SK-N-SH (cell line): ENCODE results near the gene TSC2. TPM values are rescaled to one million over a fixed set of nuclear protein-coding genes. Genes with fewer than 3 reads are reported as not detected.
"Not testable (repeated sequence)": the region's sequence is repeated elsewhere in the genome, so short reads cannot be mapped to it uniquely, and the experiment has no call there.

Source experiments
- CTCF ChIA-PET: fragments of 300-600, 350-600 bp; formaldehyde crosslinking; extraction: SDS; loops from one replicate; lab custom pipeline; 2021; lab: Yijun Ruan, JAX
- POLR2A ChIA-PET: fragments of 350-600 bp; sonication (Branson Sonifier 250); formaldehyde crosslinking; extraction: SDS; loops from one replicate; lab custom pipeline; 2020; ENCODE audit warnings: antibody characterized with exemption, inconsistent platforms; lab: Yijun Ruan, JAX
- DNase-seq: peaks from one replicate; pipeline ENCODE4 v3.0.0; 2012
- H2AFZ ChIP-seq: fragments of 200-600 bp; sonication (generic); 2 replicates; pipeline ENCODE4 v1.8.1; 2016; ENCODE audit warnings: antibody characterized with exemption, mild to moderate bottlenecking, low read depth
- H3F3A ChIP-seq: fragments of 200-600 bp; sonication (generic); replicated peaks from 2 replicates; pipeline ENCODE3; 2016; ENCODE audit warnings: antibody characterized with exemption, mild to moderate bottlenecking; ENCODE audit not compliant: insufficient read depth
- H3K27ac ChIP-seq, 2 experiments: fragments of 200-500 bp in 1 of 2; fragments of 200-600 bp in 1 of 2; sonication (Bioruptor generic) in 1 of 2; sonication (generic), shearing (Covaris generic) in 1 of 2; 2 replicates each; pipeline versions ENCODE4 v1.5.1 to v1.6.1; 2014 to 2016; ENCODE audit warnings: low read depth in 2 of 2, inconsistent platforms in 1 of 2, low read length in 1 of 2, mild to moderate bottlenecking in 1 of 2, mixed read lengths in 1 of 2
- H3K27me3 ChIP-seq: fragments of 200-600 bp; sonication (generic), shearing (Covaris generic); 2 replicates; pipeline ENCODE4 v1.6.1; 2016; ENCODE audit warnings: mixed run types; ENCODE audit not compliant: insufficient read depth
- H3K36me3 ChIP-seq, 2 experiments: fragments of 200-500 bp in 1 of 2; fragments of 200-600 bp in 1 of 2; sonication (Bioruptor generic) in 1 of 2; sonication (generic) in 1 of 2; replicated peaks in 1 of 2; 2 replicates each; pipeline versions ENCODE3 to v1.5.1; 2014 to 2016; ENCODE audit warnings: low read length in 1 of 2, mild to moderate bottlenecking in 1 of 2; ENCODE audit not compliant: insufficient read depth in 2 of 2, control insufficient read depth in 1 of 2
- H3K4me1 ChIP-seq, 2 experiments: fragments of 200-500 bp in 1 of 2; fragments of 200-600 bp in 1 of 2; sonication (Bioruptor generic) in 1 of 2; sonication (generic), shearing (Covaris generic) in 1 of 2; 2 replicates each; pipeline versions ENCODE4 v1.5.1 to v1.6.1; 2014 to 2016; ENCODE audit warnings: low read depth in 1 of 2, low read length in 1 of 2, mixed run types in 1 of 2; ENCODE audit not compliant: insufficient read depth in 2 of 2, control insufficient read depth in 1 of 2
- H3K4me2 ChIP-seq: fragments of 200-600 bp; sonication (generic), shearing (Covaris generic); 2 replicates; pipeline ENCODE4 v1.6.1; 2017; ENCODE audit warnings: mixed run types
- H3K4me3 ChIP-seq, 2 experiments: fragments of 200-500 bp in 1 of 2; fragments of 200-600 bp in 1 of 2; sonication (Bioruptor generic) in 1 of 2; sonication (generic), shearing (Covaris generic) in 1 of 2; 2 replicates each; pipeline versions ENCODE4 v1.5.1 to v1.8.1; 2014 to 2016; ENCODE audit warnings: low read depth in 2 of 2, inconsistent platforms in 1 of 2, low read length in 1 of 2, mild to moderate bottlenecking in 1 of 2, mixed read lengths in 1 of 2, moderate library complexity in 1 of 2
- H3K79me2 ChIP-seq: fragments of 200-600 bp; sonication (generic); 2 replicates; pipeline ENCODE4 v1.8.1; 2017; ENCODE audit warnings: mild to moderate bottlenecking; ENCODE audit not compliant: insufficient read depth
- H3K9ac ChIP-seq: fragments of 200-600 bp; sonication (generic); 2 replicates; pipeline ENCODE4 v1.6.1; 2017; ENCODE audit warnings: mixed run types
- H3K9me2 ChIP-seq: fragments of 200-600 bp; sonication (generic); 2 replicates; pipeline ENCODE4 v1.6.1; 2017; ENCODE audit warnings: mixed run types
- H3K9me3 ChIP-seq: fragments of 200-600 bp; sonication (generic); 2 replicates; pipeline ENCODE4 v1.6.1; 2017; ENCODE audit warnings: mixed run types, mild to moderate bottlenecking, moderate library complexity
- H4K20me1 ChIP-seq: fragments of 200-600 bp; sonication (generic); 2 replicates; pipeline ENCODE4 v1.6.1; 2017; ENCODE audit warnings: mild to moderate bottlenecking, mixed run types; ENCODE audit not compliant: insufficient read depth
- EP300 ChIP-seq, 2 experiments: IDR thresholded peaks; 2 replicates each; pipeline versions ENCODE4 v1.4.0 to v1.6.1; 2012; ENCODE audit warnings: borderline replicate concordance in 1 of 2, low read depth in 1 of 2, low read length in 1 of 2
- EZH2phosphoT487 ChIP-seq: fragments of 200-600 bp; sonication (generic); IDR thresholded peaks from 2 replicates; pipeline ENCODE4 v1.6.1; 2017; ENCODE audit warnings: low read depth, mixed run types, mild to moderate bottlenecking, antibody characterized with exemption, moderate library complexity, borderline replicate concordance
- FOSL2 ChIP-seq: IDR thresholded peaks from 2 replicates; pipeline ENCODE4 v1.4.0; 2012; ENCODE audit warnings: low read depth, mild to moderate bottlenecking, moderate library complexity, borderline replicate concordance
- FOXM1 ChIP-seq: IDR thresholded peaks from 2 replicates; pipeline ENCODE4 v1.4.0; 2012; ENCODE audit warnings: low read depth, mild to moderate bottlenecking
- GABPA ChIP-seq: IDR thresholded peaks from 2 replicates; pipeline ENCODE4 v1.4.0; 2012; ENCODE audit warnings: low read depth, mild to moderate bottlenecking
- GATA2 ChIP-seq: sonication (generic); formaldehyde crosslinking; IDR thresholded peaks from 2 replicates; pipeline ENCODE4 v1.5.0; 2020; ENCODE audit warnings: mild to moderate bottlenecking, missing genetic modification reagents
- MAX ChIP-seq: IDR thresholded peaks from 2 replicates; pipeline ENCODE4 v1.4.0; 2012; ENCODE audit warnings: low read depth
- MXI1 ChIP-seq: IDR thresholded peaks from 2 replicates; pipeline ENCODE4 v1.6.1; 2012; ENCODE audit warnings: mild to moderate bottlenecking, low read depth, low read length, improper control_type of control experiment
- NFIC ChIP-seq: IDR thresholded peaks from 2 replicates; pipeline ENCODE4 v1.4.0; 2012; ENCODE audit warnings: borderline replicate concordance
- PBX3 ChIP-seq: IDR thresholded peaks from 2 replicates; pipeline ENCODE4; 2012
- RAD21 ChIP-seq: IDR thresholded peaks from 2 replicates; pipeline ENCODE4 v1.6.1; 2012; ENCODE audit warnings: mild to moderate bottlenecking, low read length
- SMC3 ChIP-seq: IDR thresholded peaks from 2 replicates; pipeline ENCODE4 v1.6.1; 2012; ENCODE audit warnings: low read depth, low read length, improper control_type of control experiment
- WGBS: methylation state at CpG from one replicate; pipeline ENCODE4 v1.1.6; 2017; ENCODE audit warnings: low lambda C conversion rate; 5-methylcytosine and 5-hydroxymethylcytosine counted together
- polyA plus RNA-seq, 3 experiments: library from polyadenylated mRNA; depleted of rRNA; stranded (reverse); fragments of >200 nt; gene quantifications; 2 replicates each; pipeline ENCODE4 v1.2.3, GENCODE V29; 2012

TSC2 gene
- polyA plus RNA-seq, 1 of the 3 experiments (the other 2 are of a cell fraction) = 96.1 TPM

- ChIA-PET POLR2A (no interaction called here), CTCF (no interaction called here)
- no peak for TF ChIP-seq SMC3
- no peak for TF ChIP-seq GABPA
- TF ChIP-seq NFIC = no peak
- no peak for TF ChIP-seq GATA2 (CRISPR knock-in tag)
- TF ChIP-seq MXI1 = no peak
- no peak for TF ChIP-seq MAX
- no peak for TF ChIP-seq RAD21
- TF ChIP-seq FOXM1 = no peak
- no peak for TF ChIP-seq EP300 (IDR thresholded peaks at IDR 0.05; ENCODE audit: borderline replicate concordance in 1 of 2, low read depth in 1 of 2, low read length in 1 of 2)
- TF ChIP-seq PBX3 = no peak
- no peak for TF ChIP-seq FOSL2
- no peak for TF ChIP-seq EZH2phosphoT487
- Histone ChIP-seq H3K4me1 (no peaks in the 10 kb centered on the region), H2AFZ (no peak overlapping the region), H3K4me3 (no peak overlapping the region), H3K9ac (no peak overlapping the region), H3K9me3 (no peaks in the 10 kb centered on the region), H3F3A (no peaks in the 10 kb centered on the region), H3K79me2 (no peaks in the 10 kb centered on the region), H3K9me2 (no peaks in the 10 kb centered on the region), H3K4me2 (no peak overlapping the region), H3K27me3 (no peaks in the 10 kb centered on the region), H4K20me1 (no peaks in the 10 kb centered on the region), H3K36me3 (peaks cover 0 to 14% of the 10 kb centered on the region in 2 experiments), H3K27ac (no peak overlapping the region)
- DNase-seq = no peak
- 98% methylated on average over 9 of the region's 19 CpGs for WGBS
These were observed 54.7 kb downstream of the TSC2 start for GRCh38 chr16:2102471-2102870.

GRCh38 chr16:2104464-2104863 lies 56.7 kb downstream of the TSC2 start:
- peaks cover 0 to 20% of the 10 kb centered on the region in 2 experiments for H3K36me3 ChIP-seq
- H3K9ac ChIP-seq, H2AFZ ChIP-seq, H3K4me2 ChIP-seq, H3K4me3 ChIP-seq, H3F3A ChIP-seq, H3K27me3 ChIP-seq, DNase-seq, H3K9me3 ChIP-seq, H3K9me2 ChIP-seq, POLR2A ChIA-PET, H3K4me1 ChIP-seq, H3K79me2 ChIP-seq, H3K27ac ChIP-seq, CTCF ChIA-PET, H4K20me1 ChIP-seq: not testable (repeated sequence)
- 90% methylated on average over 14 of the region's 20 CpGs for WGBS

- H3K9ac ChIP-seq, H3K9me3 ChIP-seq, H3F3A ChIP-seq, H3K27ac ChIP-seq, H2AFZ ChIP-seq, H3K4me3 ChIP-seq, POLR2A ChIA-PET, H3K4me2 ChIP-seq, H4K20me1 ChIP-seq, H3K79me2 ChIP-seq, CTCF ChIA-PET, H3K4me1 ChIP-seq, DNase-seq, H3K27me3 ChIP-seq, H3K9me2 ChIP-seq: not testable (repeated sequence)
- peaks cover 0 to 18% of the 10 kb centered on the region in 2 experiments for H3K36me3 ChIP-seq
- 98% methylated on average over 10 of the region's 21 CpGs for WGBS
These were observed 57.5 kb downstream of the TSC2 start for GRCh38 chr16:2105291-2105690.

GRCh38 chr16:2105769-2106168 lies 58.0 kb downstream of the TSC2 start:
- H3K4me1 ChIP-seq, H3K27ac ChIP-seq, H3K4me3 ChIP-seq, CTCF ChIA-PET, H3K9me3 ChIP-seq, H3K79me2 ChIP-seq, H3F3A ChIP-seq, H3K27me3 ChIP-seq, DNase-seq, H4K20me1 ChIP-seq, H3K9ac ChIP-seq, H3K4me2 ChIP-seq, POLR2A ChIA-PET, H2AFZ ChIP-seq, H3K9me2 ChIP-seq: not testable (repeated sequence)
- 70% methylated on average over 4 of the region's 22 CpGs for WGBS
- H3K36me3 ChIP-seq = peaks cover 0 to 19% of the 10 kb centered on the region in 2 experiments

GRCh38 chr16:2106211-2106610 lies 58.4 kb downstream of the TSC2 start:
- H3K4me3 ChIP-seq, H3K9me3 ChIP-seq, H3K27me3 ChIP-seq, POLR2A ChIA-PET, H3K27ac ChIP-seq, H4K20me1 ChIP-seq, H3K79me2 ChIP-seq, H3K9ac ChIP-seq, H3K4me2 ChIP-seq, H3K9me2 ChIP-seq, H3F3A ChIP-seq, H2AFZ ChIP-seq, DNase-seq, CTCF ChIA-PET, H3K4me1 ChIP-seq: not testable (repeated sequence)
- 97% methylated on average over 6 of the region's 38 CpGs for WGBS
- peaks cover 0 to 22% of the 10 kb centered on the region in 2 experiments for H3K36me3 ChIP-seq
